K562 (cell line): ENCODE data around the gene NSF.

Source experiments
- CTCF ChIP-seq, 3 experiments: IDR thresholded peaks in 2 of 3; conservative IDR thresholded peaks in 1 of 3; 2 replicates each; pipeline ENCODE4 v1.5.1; 2011 to 2012; ENCODE audit warnings: low read length in 3 of 3, mild to moderate bottlenecking in 3 of 3, control low read depth in 2 of 3, improper control_type of control experiment in 1 of 3, inconsistent platforms in 1 of 3, low read depth in 1 of 3, mixed read lengths in 1 of 3, moderate library complexity in 1 of 3; ENCODE audit not compliant: insufficient read depth in 2 of 3
- ETV5 ChIP-seq: sonication (generic); formaldehyde crosslinking; IDR thresholded peaks from 2 replicates; pipeline ENCODE4 v1.4.0; 2020; ENCODE audit warnings: low read depth, mild to moderate bottlenecking, missing genetic modification reagents
- EZH2 ChIP-seq: IDR thresholded peaks from 2 replicates; pipeline ENCODE4 v1.6.1; 2012; ENCODE audit warnings: low read depth, mild to moderate bottlenecking, inconsistent platforms, low read length, borderline replicate concordance
- FOXA1 ChIP-seq: fragments of 450-650 bp; IDR thresholded peaks from 2 replicates; pipeline ENCODE4 v1.6.1; 2016; ENCODE audit warnings: mild to moderate bottlenecking, borderline replicate concordance
- MAZ ChIP-seq, 2 experiments: fragments of 450-650 bp in 1 of 2; sonication (generic) in 1 of 2; formaldehyde crosslinking; IDR thresholded peaks in 1 of 2; conservative IDR thresholded peaks in 1 of 2; 2 replicates each; pipeline versions ENCODE4 v1.4.0 to v1.5.0; 2020; ENCODE audit warnings: mild to moderate bottlenecking in 1 of 2, missing genetic modification reagents in 1 of 2

GRCh38 chr17:46792071-46792470 lies 201.6 kb downstream of the NSF start:
- TF ChIP-seq EZH2 (no peak), ETV5 (CRISPR knock-in tag) (no peak), CTCF (IDR thresholded peaks at IDR 0.05 in 2 of 3, conservative IDR thresholded peaks at IDR 0.05 in 1 of 3; ENCODE audit: insufficient read depth in 2 of 3, low read depth in 1 of 3, low read length in 3 of 3) (no peak), FOXA1 (no peak), MAZ (CRISPR knock-in tag; conservative IDR thresholded peaks at IDR 0.05 in 1 of 2, IDR thresholded peaks at IDR 0.05 in 1 of 2) (no peak)
